GM18505 (cell line): ENCODE measurements around the gene PGM2L1.
"Not testable (repeated sequence)": the region's sequence is repeated elsewhere in the genome, so short reads cannot be mapped to it uniquely, and the experiment has no call there.

Source experiments
- ATAC-seq: cut with Tn5 transposase; IDR thresholded peaks from one replicate; pipeline ENCODE4 v1.9.1; 2021; ENCODE audit not compliant: unreplicated experiment
- POLR2A ChIP-seq: IDR thresholded peaks from 4 replicates; pipeline ENCODE4 v1.6.1; 2011; ENCODE audit warnings: borderline replicate concordance; ENCODE audit not compliant: insufficient read depth, insufficient read length; ENCODE audit errors: extremely low read depth

The PGM2L1 gene

DNA sequence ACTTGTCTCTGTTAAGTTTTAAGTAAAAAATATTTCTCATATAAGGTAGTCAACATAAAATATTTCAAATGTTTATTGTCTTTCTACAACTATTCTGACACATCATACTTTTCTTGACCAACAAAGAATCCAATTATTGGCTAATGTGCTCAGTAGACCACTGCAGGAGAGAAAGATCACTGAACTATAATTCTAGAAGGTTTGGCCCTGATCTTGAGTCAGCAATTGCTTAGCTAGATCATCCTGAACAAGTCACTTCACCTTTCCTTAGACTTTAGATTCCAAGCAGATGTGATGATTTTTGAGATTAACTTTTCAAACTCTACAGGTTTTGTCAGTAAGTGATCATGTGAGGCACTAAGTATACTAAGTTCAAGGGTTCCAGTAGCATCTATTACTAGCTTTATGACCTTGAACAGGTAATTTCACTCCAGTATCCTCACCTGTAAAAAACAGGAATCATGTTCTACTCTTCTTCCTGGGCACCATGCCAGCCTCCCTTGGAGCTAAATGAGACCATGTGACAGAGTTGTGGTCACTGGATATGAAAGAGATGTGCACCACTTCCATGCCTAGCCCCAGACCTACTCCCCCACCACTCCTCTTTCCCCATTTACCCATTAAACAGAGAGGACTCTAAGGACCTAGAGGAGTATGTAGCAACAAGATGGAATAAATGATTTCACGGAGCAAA, 17.3 kb downstream of the PGM2L1 start:
- no peak for ATAC-seq
- TF ChIP-seq POLR2A, result no peak

GRCh38 chr11:74377689-74378088, 20.5 kb downstream of the PGM2L1 start:
- ATAC-seq, result no peak
- no peak for TF ChIP-seq POLR2A

DNA sequence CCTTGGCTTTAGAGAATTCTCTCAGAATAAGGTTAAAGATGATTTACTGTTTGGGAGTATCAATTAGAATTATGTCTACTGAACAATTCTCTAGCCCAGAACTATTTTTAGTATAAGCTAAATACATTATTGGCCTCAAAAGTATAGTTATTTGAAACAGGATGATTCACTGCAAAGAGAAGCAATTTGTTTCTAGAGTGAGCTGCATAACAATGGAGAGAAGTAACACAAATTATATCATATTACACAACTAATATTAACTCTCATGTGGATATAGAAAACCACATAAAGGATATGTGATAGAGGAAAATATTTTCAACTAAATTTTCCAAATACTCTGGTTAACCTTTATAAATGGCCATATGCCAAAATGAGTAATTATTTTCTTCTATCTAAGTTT, 24.9 kb downstream of the PGM2L1 start:
- no peak for TF ChIP-seq POLR2A
- no peak for ATAC-seq

DNA sequence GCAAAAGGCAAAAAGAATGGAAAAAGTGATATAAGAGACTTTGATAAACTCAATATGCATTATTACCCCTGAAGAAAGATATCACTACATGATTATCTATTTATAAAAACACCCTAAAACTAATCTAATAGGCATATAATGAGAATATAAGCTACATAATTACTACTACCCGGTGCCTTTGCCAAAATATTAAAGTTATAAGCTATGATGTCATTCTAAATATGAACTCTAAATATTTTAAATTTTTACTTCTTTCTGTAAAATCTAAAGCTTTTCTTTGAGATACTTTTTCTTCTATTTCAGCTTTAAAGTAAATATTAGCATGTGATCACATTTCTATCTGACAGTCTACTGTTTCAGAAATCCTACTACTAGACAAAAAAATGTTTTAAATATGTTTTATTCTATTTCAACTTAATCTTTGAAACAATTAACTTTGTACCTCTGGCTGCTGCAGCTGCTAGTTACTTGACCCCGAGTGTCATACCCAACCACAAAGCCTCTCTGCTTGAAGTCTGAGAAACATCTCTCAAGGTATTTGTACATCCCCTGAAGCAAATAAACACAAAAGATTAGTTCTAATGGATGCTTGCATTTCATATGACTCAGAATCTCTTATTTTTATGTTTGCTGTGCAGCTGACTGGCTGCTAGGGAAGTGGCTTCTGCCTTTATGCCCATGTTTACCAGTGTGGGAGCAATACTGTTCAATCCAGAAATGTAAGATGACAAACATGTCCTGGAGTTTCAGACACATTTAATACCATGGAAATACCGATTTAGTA, 26.8 kb downstream of the PGM2L1 start:
- TF ChIP-seq POLR2A, result no peak
- ATAC-seq, result no peak

GRCh38 chr11:74370123-74370522, 28.1 kb downstream of the PGM2L1 start:
- TF ChIP-seq POLR2A, result no peak
- ATAC-seq, result no peak

- no peak for TF ChIP-seq POLR2A
- no peak for ATAC-seq
Measured at GRCh38 chr11:74367881-74368280, 30.4 kb downstream of the PGM2L1 start.

GRCh38 chr11:74366576-74366975, 31.7 kb downstream of the PGM2L1 start:
- ATAC-seq, result no peak
- TF ChIP-seq POLR2A, result no peak

DNA sequence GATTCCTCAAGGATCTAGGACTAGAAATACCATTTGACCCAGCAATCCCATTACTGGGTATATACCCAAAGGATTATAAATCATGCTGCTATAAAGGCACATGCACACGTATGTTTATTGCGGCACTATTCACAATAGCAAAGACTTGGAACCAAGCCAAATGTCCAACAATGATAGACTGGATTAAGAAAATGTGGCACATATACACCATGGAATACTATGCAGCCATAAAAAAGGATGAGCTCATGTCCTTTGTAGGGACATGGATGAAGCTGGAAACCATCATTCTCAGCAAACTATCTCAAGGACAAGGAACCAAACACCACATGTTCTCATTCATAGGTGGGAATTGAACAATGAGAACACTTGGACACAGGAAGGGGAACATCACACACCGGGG, 32.4 kb downstream of the PGM2L1 start:
- not testable (repeated sequence) for ATAC-seq

GRCh38 chr11:74357449-74357848, 40.8 kb downstream of the PGM2L1 start:
- no peak for ATAC-seq
- TF ChIP-seq POLR2A, result no peak

DNA sequence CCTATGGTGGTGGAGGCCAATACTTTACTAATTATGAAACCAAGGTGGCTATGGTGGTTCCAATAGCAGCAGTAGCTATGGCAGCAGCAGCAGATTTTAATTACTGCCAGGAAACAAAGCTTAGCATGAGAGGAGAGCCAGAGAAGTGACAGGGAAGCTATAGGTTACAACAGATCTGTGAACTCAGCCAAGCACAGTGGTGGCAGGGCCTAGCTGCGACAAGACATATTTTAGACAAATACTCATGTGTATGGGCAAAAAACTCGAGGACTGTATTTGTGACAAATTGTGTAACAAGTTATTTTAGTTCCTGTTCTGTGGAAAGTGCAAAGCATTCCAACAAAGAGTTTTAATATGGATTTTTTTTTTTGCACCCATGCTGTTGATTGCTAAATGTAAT, 42.6 kb downstream of the PGM2L1 start:
- no peak for TF ChIP-seq POLR2A
- no peak for ATAC-seq

DNA sequence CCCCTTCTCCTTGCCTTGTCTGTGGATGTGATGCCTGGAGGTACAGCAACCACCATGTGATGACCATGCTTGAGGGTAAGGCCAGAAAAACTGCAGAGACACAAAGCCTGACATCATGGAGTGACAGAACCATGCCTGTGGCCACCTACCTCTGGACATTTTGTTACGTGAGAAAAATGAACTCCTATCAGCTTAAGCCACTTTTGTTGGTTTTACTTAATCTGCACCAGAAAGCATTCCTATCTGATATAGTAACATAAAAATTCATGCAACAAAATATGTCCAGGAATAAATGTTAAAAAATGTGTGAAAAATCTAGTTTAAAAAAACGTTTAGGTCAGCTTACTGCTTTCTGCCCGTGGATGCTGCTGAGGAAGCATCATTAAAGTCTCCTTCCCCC, 44.2 kb downstream of the PGM2L1 start:
- no peak for ATAC-seq
- no peak for TF ChIP-seq POLR2A

DNA sequence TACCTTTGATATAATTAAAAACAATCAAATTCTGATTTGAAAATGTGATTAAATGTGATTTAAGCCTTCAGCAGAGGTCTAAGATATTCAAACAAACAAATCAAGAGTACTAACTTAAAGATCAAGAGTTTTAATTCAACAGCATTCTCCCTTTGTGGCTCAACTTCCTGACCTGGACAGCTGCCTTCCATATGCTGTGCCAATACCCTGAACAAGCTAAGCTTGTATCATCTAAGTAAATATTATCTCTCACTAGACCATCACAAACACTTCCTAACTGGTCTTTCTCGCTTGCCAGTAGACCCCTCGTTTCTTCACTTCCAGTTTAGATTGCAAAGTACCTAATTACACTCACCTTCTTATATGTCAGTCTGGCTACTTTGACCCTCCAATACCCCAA, 50.9 kb downstream of the PGM2L1 start:
- no peak for ATAC-seq
- TF ChIP-seq POLR2A, result no peak

- no peak for TF ChIP-seq POLR2A
- ATAC-seq, result no peak
Measured at GRCh38 chr11:74345420-74345819, 52.8 kb downstream of the PGM2L1 start.

DNA sequence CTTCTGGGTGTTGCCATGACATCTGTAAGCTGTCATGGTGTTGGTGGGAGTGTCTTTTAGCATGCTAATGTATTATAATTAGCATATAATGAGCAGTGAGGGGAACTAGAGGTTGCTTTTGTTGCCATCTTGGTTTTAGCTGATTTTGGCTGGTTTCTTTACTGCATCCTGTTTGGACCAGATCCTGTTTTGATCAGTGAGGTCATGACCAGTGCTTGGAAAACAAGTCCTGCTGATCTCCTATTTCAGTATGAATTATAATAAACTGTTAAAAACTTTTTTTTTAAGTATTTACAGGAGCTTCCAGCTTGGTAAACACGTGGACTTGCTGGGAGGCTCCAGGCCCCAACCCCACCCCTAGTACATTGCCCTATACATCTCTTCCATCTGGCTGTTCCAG, 56.3 kb downstream of the PGM2L1 start:
- no peak for TF ChIP-seq POLR2A
- no peak for ATAC-seq
